ENCODE measurements around the gene RCAN2. TPM values are rescaled to one million over a fixed set of nuclear protein-coding genes. Genes with fewer than 3 reads are reported as not detected.

Gene RCAN2
- total RNA-seq, 1 experiment from 2014 or later, result 0.05 TPM

- H3K4me3 ChIP-seq (ENCODE audit: low read depth in 2 of 2, low read length in 2 of 2), result no peak overlapping the region
- intact Hi-C loops (cut with micrococcal nuclease; ENCODE audit: unreplicated experiment), result no loop called here
- no TSS peak for BruUV-seq (replicated peaks)
- in situ Hi-C loops (cut with HindIII; ENCODE audit: low pct_unique_long_range_greater_than_20kb, low sequenced_read_pairs), result no loop called here
- no peak overlapping the region for H3K27ac ChIP-seq (ENCODE audit: low read length)
- H3K9me3 ChIP-seq (ENCODE audit: control insufficient read depth, insufficient read depth, low read depth, low read length), result no peaks in the 10 kb centered on the region
- no peaks in the 10 kb centered on the region for H3K4me1 ChIP-seq (ENCODE audit: control insufficient read depth, insufficient read depth, low read length)
- CTCF ChIA-PET, result no interaction called here
- no peaks in the 10 kb centered on the region for H3K36me3 ChIP-seq (ENCODE audit: control insufficient read depth, insufficient read depth, low read length)
- TF ChIP-seq CTCF (IDR thresholded peaks at IDR 0.05), result no peak
- no peak for TF ChIP-seq REST (IDR thresholded peaks at IDR 0.05; ENCODE audit: insufficient read depth in 1 of 2, low read depth in 2 of 2, low read length in 1 of 2)
- TF ChIP-seq POLR2AphosphoS5 (IDR thresholded peaks at IDR 0.05; ENCODE audit: low read depth, low read length), result no peak
- TF ChIP-seq SIN3A (IDR thresholded peaks at IDR 0.05; ENCODE audit: borderline replicate concordance, insufficient read depth, low read depth, low read length), result no peak
- no peak for TF ChIP-seq TCF7L2 (IDR thresholded peaks at IDR 0.05; ENCODE audit: low read depth, low read length)
- H3K27me3 ChIP-seq (ENCODE audit: control insufficient read depth, insufficient read depth, low read length), result no peaks in the 10 kb centered on the region
- DNase-seq (ENCODE audit: low read depth, low spot score) (no peak), ATAC-seq (no peak)
- POLR2A ChIA-PET, result no interaction called here
These were observed 17.4 kb downstream of the RCAN2 start for GRCh38 chr6:46473881-46474280.

DNA sequence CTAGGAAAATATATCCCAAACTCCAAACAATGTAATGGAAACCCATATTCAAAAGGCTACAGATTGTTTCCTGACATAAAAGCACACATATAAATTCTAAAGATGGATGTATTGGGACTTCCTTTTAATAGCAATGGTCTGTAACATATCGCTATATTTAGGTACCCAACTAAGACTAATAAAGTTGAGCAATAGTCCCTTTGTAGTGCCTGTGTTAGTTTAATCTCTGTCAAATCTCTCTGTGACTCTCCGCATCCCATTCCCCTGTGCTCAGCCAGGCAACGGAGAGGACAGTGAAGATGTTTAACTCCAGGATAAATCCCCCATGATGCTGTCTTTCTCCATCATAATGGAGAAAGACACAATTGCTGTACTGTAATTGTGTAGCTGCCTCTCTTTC lies 19.0 kb downstream of the RCAN2 start:
- Histone ChIP-seq H3K9me3 (ENCODE audit: control insufficient read depth, insufficient read depth, low read depth, low read length) (no peaks in the 10 kb centered on the region), H3K4me3 (ENCODE audit: low read depth in 2 of 2, low read length in 2 of 2) (no peak overlapping the region), H3K27me3 (ENCODE audit: control insufficient read depth, insufficient read depth, low read length) (no peaks in the 10 kb centered on the region), H3K36me3 (ENCODE audit: control insufficient read depth, insufficient read depth, low read length) (no peaks in the 10 kb centered on the region), H3K27ac (ENCODE audit: low read length) (no peak overlapping the region), H3K4me1 (ENCODE audit: control insufficient read depth, insufficient read depth, low read length) (no peaks in the 10 kb centered on the region)
- POLR2A ChIA-PET, result no interaction called here
- in situ Hi-C loops (cut with HindIII; ENCODE audit: low pct_unique_long_range_greater_than_20kb, low sequenced_read_pairs) (no loop called here), intact Hi-C loops (cut with micrococcal nuclease; ENCODE audit: unreplicated experiment) (no loop called here)
- BruUV-seq (replicated peaks), result no TSS peak
- DNase-seq (ENCODE audit: low read depth, low spot score) (no peak), ATAC-seq (no peak)
- no peak for TF ChIP-seq SIN3A (IDR thresholded peaks at IDR 0.05; ENCODE audit: borderline replicate concordance, insufficient read depth, low read depth, low read length)
- no peak for TF ChIP-seq TCF7L2 (IDR thresholded peaks at IDR 0.05; ENCODE audit: low read depth, low read length)
- TF ChIP-seq POLR2AphosphoS5 (IDR thresholded peaks at IDR 0.05; ENCODE audit: low read depth, low read length), result no peak
- TF ChIP-seq REST (IDR thresholded peaks at IDR 0.05; ENCODE audit: insufficient read depth in 1 of 2, low read depth in 2 of 2, low read length in 1 of 2), result no peak
- TF ChIP-seq CTCF (IDR thresholded peaks at IDR 0.05), result no peak
- CTCF ChIA-PET, result no interaction called here
